ENCODE results near the gene TENM4. TPM values are rescaled to one million over a fixed set of nuclear protein-coding genes. Genes with fewer than 3 reads are reported as not detected.

TENM4 gene
- total RNA-seq, 4 donors from 2014 or later = 0.02 to 0.82 (median 0.23) TPM

GRCh38 chr11:78759071-78759470 is 681.8 kb downstream of the TENM4 start:
- Histone ChIP-seq H3K4me3 (no peak overlapping the region), H3K27ac (no peak overlapping the region), H3K36me3 (no peaks in the 10 kb centered on the region), H3K4me1 (no peaks in the 10 kb centered on the region), H3K27me3 (peaks cover 0 to 3% (median 0%) of the 10 kb centered on the region in 3 donors), H3K9me3 (no peaks in the 10 kb centered on the region)
- no peak for DNase-seq
- ATAC-seq = no peak
- in situ Hi-C loops (cut with MboI; ENCODE audit: low sequenced_read_pairs in 4 of 4) = no loop called here
- intact Hi-C loops (cut with DNase I; ENCODE audit: low total_unique reads) = no loop called here
- no peak for TF ChIP-seq CTCF (IDR thresholded peaks at IDR 0.05 in 4 of 5, conservative IDR thresholded peaks at IDR 0.05 in 1 of 5)
- no peak for TF ChIP-seq POLR2A (IDR thresholded peaks at IDR 0.05)

- in situ Hi-C loops (cut with MboI; ENCODE audit: low sequenced_read_pairs in 4 of 4) = no loop called here
- no peaks in the 10 kb centered on the region for H3K36me3 ChIP-seq
Observed at GRCh38 chr11:78753297-78753696, 687.5 kb downstream of the TENM4 start.

DNA sequence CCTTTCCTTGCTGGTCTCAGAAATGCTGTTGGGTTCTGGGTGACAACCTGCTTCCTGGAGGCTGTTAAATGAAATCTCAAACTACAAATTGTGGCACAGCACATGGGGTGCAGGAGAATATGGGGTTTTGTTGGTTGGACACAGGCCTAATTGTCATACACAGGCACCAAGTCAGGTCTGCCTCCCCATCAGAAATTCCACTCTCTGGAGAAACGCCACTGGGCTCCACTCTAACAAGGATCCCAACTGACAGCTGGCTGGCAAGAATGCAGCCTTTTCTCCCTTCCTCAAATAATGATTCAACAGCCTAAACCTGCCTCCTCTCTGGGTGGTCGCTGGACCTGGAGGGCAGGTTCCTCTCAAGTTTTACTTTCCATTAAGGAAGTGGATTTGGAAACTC is 688.3 kb downstream of the TENM4 start:
- H3K9me3 ChIP-seq = no peaks in the 10 kb centered on the region
- H3K36me3 ChIP-seq = no peaks in the 10 kb centered on the region
- H3K4me1 ChIP-seq = no peaks in the 10 kb centered on the region
- in situ Hi-C loops (cut with MboI; ENCODE audit: low sequenced_read_pairs in 4 of 4) = no loop called here
- no peak for TF ChIP-seq POLR2A (IDR thresholded peaks at IDR 0.05)
- no peak for TF ChIP-seq CTCF (IDR thresholded peaks at IDR 0.05 in 4 of 5, conservative IDR thresholded peaks at IDR 0.05 in 1 of 5)
- no peak overlapping the region for H3K27ac ChIP-seq
- ATAC-seq (no peak), DNase-seq (no peak)
- intact Hi-C loops (cut with DNase I; ENCODE audit: low total_unique reads) = no loop called here
- H3K27me3 ChIP-seq = no peaks in the 10 kb centered on the region
- H3K4me3 ChIP-seq = no peak overlapping the region

More at GRCh38 chr11:78753297-78753696, 687.5 kb downstream of the TENM4 start:
- TF ChIP-seq POLR2A (IDR thresholded peaks at IDR 0.05) (no peak), CTCF (IDR thresholded peaks at IDR 0.05 in 4 of 5, conservative IDR thresholded peaks at IDR 0.05 in 1 of 5) (no peak)
- H3K4me3 ChIP-seq = no peak overlapping the region
- H3K9me3 ChIP-seq = no peaks in the 10 kb centered on the region
- H3K4me1 ChIP-seq = no peaks in the 10 kb centered on the region
- DNase-seq (no peak), ATAC-seq (no peak)
- intact Hi-C loops (cut with DNase I; ENCODE audit: low total_unique reads) = no loop called here
- H3K27me3 ChIP-seq = no peaks in the 10 kb centered on the region
- H3K27ac ChIP-seq = no peak overlapping the region

DNA sequence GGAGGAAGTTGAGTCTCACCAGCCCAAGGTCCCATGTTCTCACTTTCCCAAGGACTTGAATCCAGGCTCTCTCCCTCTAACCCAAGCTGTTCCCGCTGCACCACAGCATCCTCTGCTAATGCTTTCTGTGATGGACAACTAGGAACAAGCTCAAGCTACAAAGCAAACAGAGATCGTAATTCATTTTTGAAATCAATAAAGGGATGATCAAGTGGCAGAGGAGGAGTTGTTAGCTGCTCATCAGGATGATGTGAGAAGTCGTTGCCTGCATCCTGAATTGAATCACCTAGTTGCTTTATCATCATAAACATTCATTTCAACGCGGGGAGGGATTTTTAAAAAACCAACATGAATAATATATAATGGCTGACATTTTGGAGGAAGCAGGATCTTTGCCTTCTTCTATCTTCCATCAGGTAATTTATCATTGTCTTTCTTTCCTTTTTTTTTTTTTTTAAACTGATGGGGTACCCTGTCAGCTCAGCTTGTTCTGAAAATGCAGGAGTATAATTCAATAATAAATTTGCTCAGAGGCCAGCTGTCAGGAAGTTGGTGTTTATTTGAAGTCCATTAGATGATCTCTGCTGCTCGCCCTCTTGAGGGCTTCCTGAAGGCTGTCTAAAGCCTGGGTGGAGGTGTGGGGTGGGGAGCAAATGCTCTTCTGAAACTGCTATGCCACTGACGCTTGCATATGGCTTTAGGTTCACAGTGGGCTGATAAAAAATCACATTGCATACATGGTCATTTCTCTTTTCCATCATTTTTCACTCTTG is 691.7 kb downstream of the TENM4 start:
- Histone ChIP-seq H3K36me3 (no peaks in the 10 kb centered on the region), H3K9me3 (no peaks in the 10 kb centered on the region), H3K27ac (no peak overlapping the region), H3K4me1 (no peaks in the 10 kb centered on the region), H3K4me3 (no peak overlapping the region), H3K27me3 (no peaks in the 10 kb centered on the region)
- no peak for ATAC-seq
- TF ChIP-seq CTCF (IDR thresholded peaks at IDR 0.05 in 4 of 5, conservative IDR thresholded peaks at IDR 0.05 in 1 of 5) (no peak), POLR2A (IDR thresholded peaks at IDR 0.05) (no peak)
- in situ Hi-C loops (cut with MboI; ENCODE audit: low sequenced_read_pairs in 4 of 4) = no loop called here
- no peak for DNase-seq
- intact Hi-C loops (cut with DNase I; ENCODE audit: low total_unique reads) = no loop called here

All from gastrocnemius medialis (tissue), 4 donors.